Activated CD4-positive, CD25-positive, alpha-beta regulatory T cell (primary cell): ENCODE measurements around the gene P3R3URF.
A peak's percentile ranks its signal among the peaks of the same experiment; 100 is the strongest.
"Not testable (repeated sequence)": the region's sequence is repeated elsewhere in the genome, so short reads cannot be mapped to it uniquely, and the experiment has no call there.

ENCODE experiments used
- DNase-seq, 4 experiments: peaks; one replicate each; lab custom pipeline; 2025; lab: John Stamatoyannopoulos, UW

P3R3URF gene

DNA sequence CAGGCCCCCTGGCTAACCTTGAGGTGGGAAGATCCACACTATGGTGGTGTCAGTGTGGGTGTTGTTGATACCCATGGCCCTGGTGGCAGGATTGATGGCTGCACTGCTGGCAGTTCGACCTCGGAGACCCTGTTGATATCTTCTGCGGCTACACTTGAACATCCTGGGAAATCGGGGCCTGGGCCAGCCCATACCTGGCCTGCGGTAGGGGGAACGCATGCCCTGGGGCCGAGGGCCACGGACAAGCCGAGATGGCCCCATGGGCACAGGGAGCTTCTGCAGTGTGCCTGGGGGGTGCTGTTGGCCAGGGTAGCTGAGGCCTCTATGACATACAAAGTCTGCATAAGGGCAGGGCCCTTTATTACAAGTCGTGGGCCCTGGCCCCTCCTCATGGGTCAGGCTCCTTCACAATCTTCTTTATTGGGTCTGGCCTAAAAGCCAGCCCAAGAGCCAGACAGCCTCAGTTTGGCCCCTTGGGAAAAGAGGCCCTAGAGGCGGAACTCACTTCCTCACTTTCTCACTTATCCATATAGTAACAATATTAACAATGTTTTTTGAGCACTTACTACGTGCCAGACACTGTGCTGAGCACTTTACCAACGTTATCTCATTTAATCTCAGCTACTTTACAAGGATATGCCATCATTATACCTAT lies at the start of gene P3R3URF:
Gene P3R3URF, minus strand, starts transcription at position 278 of the 655 bp plus-strand sequence. Its CDS starts 17 bp downstream, at position 261.
- DNase-seq, result no peak

DNA sequence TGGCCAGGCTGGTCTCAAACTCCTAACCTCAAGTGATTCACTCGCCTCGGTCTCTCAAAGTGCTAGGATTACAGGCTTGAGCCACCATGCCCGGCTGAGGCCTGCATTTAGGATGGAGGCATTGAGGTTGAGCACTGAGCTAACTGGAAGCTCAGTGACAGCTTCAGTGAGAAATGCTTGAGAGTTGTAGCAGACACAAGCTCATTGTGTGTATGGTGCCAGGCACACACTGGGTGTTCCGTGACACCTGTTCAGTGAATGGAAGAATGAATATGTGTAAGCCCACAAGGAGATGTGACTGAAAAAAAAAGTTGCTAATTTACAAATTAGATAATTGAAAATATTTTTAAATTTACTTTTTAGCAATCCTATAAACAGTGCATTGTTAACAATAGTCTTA lies 48.7 kb upstream of the P3R3URF start:
- no peak for DNase-seq

GRCh38 chr1:46223472-46223943 lies 47.2 kb upstream of the P3R3URF start:
- peak in 3 of 4 experiments; percentile 16 to 32 (median 30) for DNase-seq

GRCh38 chr1:46223055-46223454 lies 46.8 kb upstream of the P3R3URF start:
- DNase-seq, result not testable (repeated sequence)

- DNase-seq, result no peak
Observed at GRCh38 chr1:46221749-46222148, 45.5 kb upstream of the P3R3URF start.

- no peak for DNase-seq
Observed at GRCh38 chr1:46220808-46221207, 44.5 kb upstream of the P3R3URF start.

DNA sequence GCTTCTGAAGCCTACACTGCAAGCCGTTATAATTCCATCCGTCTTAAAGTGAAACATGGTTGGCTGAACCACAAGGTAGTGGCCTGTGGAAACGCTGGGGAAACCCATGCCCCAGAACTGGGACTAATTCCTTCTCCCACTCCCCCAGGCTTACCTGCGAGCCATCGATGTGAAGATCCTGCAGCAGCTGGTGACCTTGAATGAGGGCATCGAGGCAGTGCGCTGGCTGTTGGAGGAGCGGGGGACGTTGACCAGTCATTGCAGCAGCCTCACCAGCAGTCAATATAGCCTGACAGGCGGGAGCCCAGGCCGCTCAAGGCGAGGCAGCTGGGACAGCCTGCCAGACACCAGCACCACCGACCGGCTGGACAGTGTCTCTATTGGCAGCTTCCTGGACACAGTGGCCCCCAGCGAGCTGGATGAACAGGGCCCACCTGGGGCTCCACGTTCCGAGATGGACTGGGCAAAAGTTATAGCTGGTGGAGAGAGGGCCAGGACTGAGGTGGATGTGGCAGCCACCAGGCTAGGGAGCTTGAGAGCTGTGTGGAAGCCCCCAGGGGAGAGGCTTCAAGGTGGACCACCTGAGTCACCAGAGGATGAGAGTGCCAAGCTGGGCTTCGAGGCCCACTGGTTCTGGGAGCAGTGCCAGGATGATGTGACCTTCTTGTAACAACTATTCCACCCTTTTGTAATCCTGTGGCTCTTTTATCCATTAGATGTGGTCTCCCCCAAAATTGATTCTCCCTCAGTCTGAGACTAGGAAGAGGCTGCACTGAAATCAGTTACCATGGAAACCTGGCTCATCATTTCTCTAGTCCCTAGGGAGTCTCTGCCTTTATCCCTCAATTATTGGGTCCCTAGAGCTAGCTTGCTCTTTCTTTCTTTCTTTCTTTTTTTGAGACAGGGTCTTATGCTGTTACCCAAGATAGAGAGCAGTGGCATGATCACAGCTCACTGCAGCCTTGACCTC lies 43.5 kb upstream of the P3R3URF start:
- DNase-seq, result no peak

DNA sequence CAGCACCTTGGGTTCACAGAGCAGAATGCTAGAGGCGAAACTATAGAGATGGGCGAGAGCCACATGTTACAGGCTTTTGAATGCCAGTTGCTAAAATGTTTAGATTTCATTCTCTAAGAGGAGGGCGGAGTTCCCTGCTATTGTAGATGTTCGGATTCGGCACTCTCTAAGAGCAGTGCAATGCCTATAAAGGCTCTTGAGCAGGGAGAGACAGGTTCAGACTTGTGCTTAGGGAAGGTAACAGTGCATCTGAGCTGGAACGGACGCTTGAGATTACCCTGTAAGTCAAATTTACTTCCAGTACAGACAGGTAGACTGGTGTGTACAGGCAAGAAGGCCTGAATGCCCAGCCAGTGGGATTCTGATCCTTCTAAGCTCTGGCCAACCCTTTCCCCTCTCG lies 42.2 kb upstream of the P3R3URF start:
- DNase-seq, result no peak

GRCh38 chr1:46215504-46215903 lies 39.2 kb upstream of the P3R3URF start:
- DNase-seq, result no peak

- DNase-seq, result no peak
Observed at GRCh38 chr1:46211051-46211450, 34.8 kb upstream of the P3R3URF start.

DNA sequence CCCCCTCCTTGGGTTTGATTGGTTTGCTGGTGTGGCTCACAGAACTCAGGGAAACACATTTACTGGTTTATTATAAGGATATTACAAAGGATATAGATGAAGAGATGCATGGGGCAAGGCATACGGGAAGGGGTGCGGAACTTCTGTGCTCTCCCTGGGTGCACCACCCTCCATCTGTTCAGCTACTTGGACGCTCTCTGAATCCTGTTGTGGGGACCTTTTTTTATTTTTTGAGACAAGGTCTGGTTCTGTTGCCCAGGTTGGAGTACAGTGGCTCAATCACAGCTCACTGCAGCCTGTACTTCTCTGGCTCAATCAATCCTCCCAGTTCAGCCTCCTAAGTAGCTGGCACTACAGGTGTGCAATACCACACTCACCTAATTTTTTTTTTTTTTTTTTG lies 34.3 kb upstream of the P3R3URF start:
- no peak for DNase-seq

DNA sequence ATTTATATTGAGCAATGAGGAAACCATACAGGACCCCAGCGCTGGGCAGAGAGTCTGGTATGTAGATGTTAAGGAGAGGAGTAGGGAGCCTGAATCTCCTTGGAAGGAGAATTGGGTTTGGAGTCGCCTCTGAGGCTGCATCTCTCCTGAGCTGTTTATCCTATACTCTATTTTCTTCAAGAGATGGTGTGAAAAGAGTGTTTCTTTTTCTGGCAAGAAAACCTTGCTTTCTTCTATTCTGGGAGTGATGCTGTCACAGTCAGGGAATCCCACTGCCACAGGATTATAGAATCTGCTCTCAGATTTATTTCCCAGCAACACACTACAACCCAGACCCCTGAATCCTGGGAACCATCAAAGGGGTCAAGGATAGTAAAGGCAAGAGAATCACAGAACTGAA lies 30.1 kb upstream of the P3R3URF start:
- DNase-seq, result no peak

DNA sequence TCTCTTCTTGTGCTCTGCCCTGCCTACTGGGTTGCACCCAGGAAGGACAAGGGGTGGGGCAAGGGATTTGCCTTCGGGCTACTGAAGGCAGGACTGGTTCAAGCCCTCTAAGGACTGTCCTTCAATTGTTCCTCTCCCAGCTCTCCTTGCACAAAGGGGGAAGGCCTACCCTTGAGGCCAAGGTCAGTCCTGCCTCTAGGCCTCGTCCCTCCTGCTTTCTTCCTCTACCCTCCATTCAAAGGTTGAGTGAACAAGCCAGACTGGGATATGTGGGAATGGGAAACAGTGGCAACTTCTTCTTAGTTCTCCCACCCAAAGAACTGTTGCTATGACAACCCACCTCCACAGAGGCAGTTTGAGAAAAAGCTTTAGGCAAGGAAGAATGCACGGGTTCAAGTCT lies 29.5 kb upstream of the P3R3URF start:
- no peak for DNase-seq

DNA sequence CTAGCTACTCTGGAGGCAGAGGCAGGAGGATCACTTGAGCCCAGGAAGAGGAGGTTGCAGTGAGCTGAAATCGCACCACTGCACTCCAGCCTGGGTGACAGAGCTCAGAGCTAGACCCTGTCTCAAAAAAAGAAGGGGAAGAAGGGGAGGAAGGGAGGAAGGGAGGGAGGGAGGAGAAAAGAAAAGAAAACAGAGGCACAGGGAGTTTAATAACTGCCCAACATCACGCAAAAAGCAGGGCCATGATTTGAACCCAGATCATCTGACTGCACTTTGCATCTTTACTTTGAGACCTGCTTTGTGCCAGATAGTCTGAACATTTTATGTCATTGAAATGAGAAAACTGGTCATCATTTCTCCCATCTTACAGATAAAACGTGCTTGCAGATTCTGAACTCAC lies 28.9 kb upstream of the P3R3URF start:
- DNase-seq, result no peak

DNA sequence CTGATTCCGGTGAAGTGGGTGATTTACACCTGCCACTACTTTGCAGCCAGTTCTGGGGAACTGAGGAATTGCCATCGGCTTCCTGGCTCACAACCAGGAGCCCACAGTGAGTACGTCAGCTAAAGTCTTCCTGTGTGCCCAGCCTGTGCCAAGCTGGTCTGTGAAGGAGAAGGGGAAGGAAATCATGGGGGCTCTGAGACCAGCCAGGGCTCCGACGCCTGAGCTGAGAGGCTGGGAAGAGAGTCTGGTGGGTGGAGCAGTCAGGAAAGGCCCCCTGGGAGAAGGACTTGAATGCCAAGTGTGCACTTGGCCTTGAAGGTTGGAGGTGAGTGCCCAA lies 28.1 kb upstream of the P3R3URF start:
- DNase-seq, result no peak

DNA sequence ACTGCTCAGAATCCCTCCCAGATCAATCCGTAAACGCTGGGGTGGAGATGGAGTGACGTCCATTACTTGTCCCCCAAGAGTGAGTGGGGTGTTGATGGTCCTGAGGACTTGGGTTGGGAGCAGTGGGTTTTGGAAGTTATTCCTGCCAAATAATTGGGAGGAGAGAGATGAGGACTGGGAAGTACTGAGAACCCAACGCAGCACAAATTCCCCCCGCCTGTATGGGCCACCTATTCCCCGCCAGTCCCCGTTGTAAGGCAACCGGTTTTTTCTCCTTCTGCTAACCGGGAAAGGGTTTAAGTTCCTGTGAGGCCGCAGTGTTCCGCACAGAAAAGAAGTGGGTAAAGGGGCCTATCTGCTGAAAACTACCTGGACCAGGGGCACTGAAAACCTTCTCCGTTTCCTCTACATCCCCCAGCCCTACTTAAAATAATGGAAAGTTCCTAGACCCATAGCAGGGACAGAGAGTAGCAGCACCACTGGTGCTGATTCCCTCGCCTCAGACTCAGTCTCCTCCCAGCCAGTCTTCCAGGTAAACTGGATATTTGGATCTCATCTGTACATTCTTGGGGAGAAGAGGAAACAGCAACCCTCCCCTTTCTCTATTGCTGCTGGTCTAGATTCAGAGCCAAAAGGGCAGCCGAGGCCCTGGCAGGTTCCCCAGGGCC lies 27.6 kb upstream of the P3R3URF start:
- DNase-seq, result no peak

DNA sequence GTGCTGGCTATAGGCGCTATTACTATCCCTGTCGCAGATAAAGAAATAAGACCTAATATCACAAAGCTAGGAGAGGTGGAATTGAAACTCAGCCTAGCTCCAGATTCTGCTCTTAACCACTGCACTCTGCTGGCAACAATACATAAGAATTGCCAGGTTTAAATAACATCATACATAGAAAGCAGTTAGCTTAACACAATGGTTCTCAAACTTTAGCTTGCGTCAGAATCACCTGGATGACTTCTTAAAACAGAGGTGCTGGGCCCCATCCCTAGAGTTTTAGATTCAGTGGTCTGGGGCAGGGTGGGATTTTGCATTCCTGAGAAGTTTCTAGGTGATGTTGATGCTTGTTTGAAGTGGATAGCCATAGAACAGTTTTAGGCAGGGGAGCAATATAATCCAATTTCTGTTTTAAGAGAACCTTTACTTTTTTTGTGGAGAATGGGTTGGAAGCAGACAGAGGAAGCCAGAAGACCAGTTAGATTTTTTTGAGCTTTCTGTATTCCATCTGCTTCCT lies 23.0 kb upstream of the P3R3URF start:
- DNase-seq, result no peak

- peak; percentile 51 to 75 (median 62) for DNase-seq
Observed at GRCh38 chr1:46197964-46198811, 21.9 kb upstream of the P3R3URF start, which contains the start of gene POMGNT1. TSS of gene POMGNT1 (minus strand) at chr1:46198434. CDS start at chr1:46197821, 613 bp downstream.

DNA sequence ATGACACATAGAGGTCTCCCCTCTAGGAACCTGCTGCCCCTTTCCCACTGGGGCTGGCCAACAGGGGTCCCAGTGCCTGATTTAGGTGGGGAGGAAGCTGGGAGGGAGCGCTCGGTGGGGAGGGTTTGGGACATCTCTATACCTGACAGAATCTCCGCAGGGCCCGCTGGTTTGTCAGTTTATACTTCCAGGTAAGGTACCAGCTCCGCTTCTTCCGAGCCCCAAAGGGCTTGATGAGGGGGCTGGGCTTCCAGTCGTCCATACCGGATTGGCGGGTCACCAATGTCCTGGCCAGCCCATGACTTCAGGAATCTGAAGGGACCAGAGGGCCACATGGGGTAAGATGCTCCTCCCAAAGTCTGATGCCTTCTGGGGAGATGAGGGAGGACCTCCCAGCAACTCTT lies 21.3 kb upstream of the P3R3URF start:
- no peak for DNase-seq

GRCh38 chr1:46196609-46197008 lies 20.3 kb upstream of the P3R3URF start:
- DNase-seq, result no peak

- no peak for DNase-seq
Observed at GRCh38 chr1:46194641-46195193, 18.4 kb upstream of the P3R3URF start.
